Measurements from ENCODE around the gene PNPLA7.

GRCh38 chr9:137434498-137435380 lies 115.5 kb downstream of the PNPLA7 start:
- TF ChIP-seq, protein P1, sequence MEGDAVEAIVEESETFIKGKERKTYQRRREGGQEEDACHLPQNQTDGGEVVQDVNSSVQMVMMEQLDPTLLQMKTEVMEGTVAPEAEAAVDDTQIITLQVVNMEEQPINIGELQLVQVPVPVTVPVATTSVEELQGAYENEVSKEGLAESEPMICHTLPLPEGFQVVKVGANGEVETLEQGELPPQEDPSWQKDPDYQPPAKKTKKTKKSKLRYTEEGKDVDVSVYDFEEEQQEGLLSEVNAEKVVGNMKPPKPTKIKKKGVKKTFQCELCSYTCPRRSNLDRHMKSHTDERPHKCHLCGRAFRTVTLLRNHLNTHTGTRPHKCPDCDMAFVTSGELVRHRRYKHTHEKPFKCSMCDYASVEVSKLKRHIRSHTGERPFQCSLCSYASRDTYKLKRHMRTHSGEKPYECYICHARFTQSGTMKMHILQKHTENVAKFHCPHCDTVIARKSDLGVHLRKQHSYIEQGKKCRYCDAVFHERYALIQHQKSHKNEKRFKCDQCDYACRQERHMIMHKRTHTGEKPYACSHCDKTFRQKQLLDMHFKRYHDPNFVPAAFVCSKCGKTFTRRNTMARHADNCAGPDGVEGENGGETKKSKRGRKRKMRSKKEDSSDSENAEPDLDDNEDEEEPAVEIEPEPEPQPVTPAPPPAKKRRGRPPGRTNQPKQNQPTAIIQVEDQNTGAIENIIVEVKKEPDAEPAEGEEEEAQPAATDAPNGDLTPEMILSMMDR (IDR thresholded peaks at IDR 0.05) = no peak
- TF ChIP-seq POLR2A (IDR thresholded peaks at IDR 0.05) = no peak

Measured in thyroid gland (tissue), 4 donors.